H9 (cell line): ENCODE data around the gene EFL1. TPM values are rescaled to one million over a fixed set of nuclear protein-coding genes. Genes with fewer than 3 reads are reported as not detected.
"Not testable (repeated sequence)": the region's sequence is repeated elsewhere in the genome, so short reads cannot be mapped to it uniquely, and the experiment has no call there.

ENCODE experiments used
- DNase-seq: peaks from one replicate; pipeline ENCODE4 v3.0.0-alpha.2; 2017
- H2AFZ ChIP-seq: one replicate; pipeline ENCODE4 v1.6.1; 2013; ENCODE audit warnings: mild to moderate bottlenecking, low read length, control low read depth, moderate library complexity
- H2AK5ac ChIP-seq: 2 replicates; pipeline ENCODE4 v1.6.1; 2013; ENCODE audit warnings: low read length, control low read depth, mixed read lengths; ENCODE audit not compliant: insufficient read length
- H2BK120ac ChIP-seq: one replicate; pipeline ENCODE4 v1.6.1; 2013; ENCODE audit warnings: low read depth, mild to moderate bottlenecking, low read length, control low read depth, inconsistent platforms; ENCODE audit not compliant: poor library complexity, severe bottlenecking
- H2BK12ac ChIP-seq: 2 replicates; pipeline ENCODE4 v1.6.1; 2013; ENCODE audit warnings: low read length, control low read depth, mixed read lengths, low read depth; ENCODE audit not compliant: insufficient read length
- H2BK15ac ChIP-seq: 2 replicates; pipeline ENCODE4 v1.6.1; 2013; ENCODE audit warnings: low read depth, low read length, control low read depth
- H2BK20ac ChIP-seq: one replicate; pipeline ENCODE4 v1.6.1; 2013; ENCODE audit warnings: low read depth, mild to moderate bottlenecking, low read length, control low read depth, inconsistent platforms; ENCODE audit not compliant: poor library complexity, severe bottlenecking
- H2BK5ac ChIP-seq: 2 replicates; pipeline ENCODE4 v1.6.1; 2013; ENCODE audit warnings: low read length, control low read depth, mixed read lengths; ENCODE audit not compliant: insufficient read length
- H3K14ac ChIP-seq: 2 replicates; pipeline ENCODE4 v1.6.1; 2013; ENCODE audit warnings: low read length, control low read depth; ENCODE audit not compliant: insufficient read depth
- H3K18ac ChIP-seq: 2 replicates; pipeline ENCODE4 v1.6.1; 2013; ENCODE audit warnings: low read depth, mild to moderate bottlenecking, mixed read lengths, low read length, control low read depth; ENCODE audit not compliant: insufficient read length
- H3K23ac ChIP-seq: 2 replicates; pipeline ENCODE4 v1.6.1; 2013; ENCODE audit warnings: low read length, control low read depth, mixed read lengths, low read depth; ENCODE audit not compliant: insufficient read length
- H3K23me2 ChIP-seq: 2 replicates; pipeline ENCODE4 v1.6.1; 2013; ENCODE audit warnings: low read depth, mild to moderate bottlenecking, mixed read lengths, low read length, control low read depth; ENCODE audit not compliant: insufficient read length, poor library complexity, severe bottlenecking
- H3K27ac ChIP-seq: 2 replicates; pipeline ENCODE4 v1.5.1; 2013; ENCODE audit warnings: low read length, control low read depth, mixed read lengths, low read depth; ENCODE audit not compliant: insufficient read length
- H3K27me3 ChIP-seq: 2 replicates; pipeline ENCODE4 v1.6.1; 2013; ENCODE audit warnings: low read length, control low read depth, inconsistent platforms; ENCODE audit not compliant: insufficient read depth
- H3K4ac ChIP-seq: 2 replicates; pipeline ENCODE4 v1.6.1; 2013; ENCODE audit warnings: low read depth, mild to moderate bottlenecking, control low read depth, inconsistent platforms, low read length, moderate library complexity
- H3K4me1 ChIP-seq: 2 replicates; pipeline ENCODE4 v1.6.1; 2013; ENCODE audit warnings: low read length, control low read depth, inconsistent platforms; ENCODE audit not compliant: insufficient read depth
- H3K4me2 ChIP-seq: 2 replicates; pipeline ENCODE4 v1.6.1; 2013; ENCODE audit warnings: low read length, control low read depth, mixed read lengths; ENCODE audit not compliant: insufficient read length, insufficient read depth
- H3K56ac ChIP-seq: 2 replicates; pipeline ENCODE4 v1.6.1; 2013; ENCODE audit warnings: low read depth, mild to moderate bottlenecking, mixed read lengths, low read length, control low read depth; ENCODE audit not compliant: insufficient read length
- H3K79me1 ChIP-seq: 2 replicates; pipeline ENCODE4 v1.6.1; 2013; ENCODE audit warnings: low read depth, mild to moderate bottlenecking, moderate library complexity, low read length, control low read depth, inconsistent platforms; ENCODE audit not compliant: insufficient read depth, poor library complexity, severe bottlenecking
- H3K79me2 ChIP-seq: 2 replicates; pipeline ENCODE4 v1.6.1; 2013; ENCODE audit warnings: low read length, control low read depth, inconsistent platforms; ENCODE audit not compliant: insufficient read depth
- H3K9ac ChIP-seq: 2 replicates; pipeline ENCODE4 v1.6.1; 2013; ENCODE audit warnings: low read length, control low read depth, mixed read lengths; ENCODE audit not compliant: insufficient read length; ENCODE audit errors: extremely low read depth
- H3K9me3 ChIP-seq: one replicate; pipeline ENCODE4 v1.6.1; 2013; ENCODE audit warnings: low read depth, low read length, inconsistent platforms; ENCODE audit not compliant: control insufficient read depth
- H3T11ph ChIP-seq: one replicate; pipeline ENCODE4 v1.6.1; 2013; ENCODE audit warnings: mild to moderate bottlenecking, low read length, control low read depth, inconsistent platforms
- H4K20me1 ChIP-seq: one replicate; pipeline ENCODE4 v1.6.1; 2013; ENCODE audit not compliant: control insufficient read depth, insufficient read length, insufficient read depth
- H4K5ac ChIP-seq: 2 replicates; pipeline ENCODE4 v1.6.1; 2013; ENCODE audit warnings: low read depth, mild to moderate bottlenecking, mixed read lengths, low read length, control low read depth; ENCODE audit not compliant: insufficient read length
- H4K8ac ChIP-seq: replicated peaks from 2 replicates; pipeline ENCODE4 v1.6.1; 2013; ENCODE audit warnings: low read length, control low read depth, mixed read lengths, low read depth; ENCODE audit not compliant: insufficient read length
- H4K91ac ChIP-seq: 2 replicates; pipeline ENCODE4 v1.6.1; 2013; ENCODE audit warnings: low read depth, mild to moderate bottlenecking, moderate library complexity, mixed read lengths, low read length, control low read depth; ENCODE audit not compliant: insufficient read length
- H3K27ac Mint-ChIP-seq, 3 experiments: 2 replicates in 2 of 3; 3 replicates in 1 of 3; pipeline ENCODE4 v1.8.0; 2020 to 2021; ENCODE audit warnings: mixed read lengths in 3 of 3, mild to moderate bottlenecking in 1 of 3, moderate library complexity in 1 of 3
- H3K27me3 Mint-ChIP-seq: 2 replicates; pipeline ENCODE4 v1.8.0; 2021; ENCODE audit warnings: low read depth, mild to moderate bottlenecking, moderate library complexity, mixed read lengths
- H3K36me3 Mint-ChIP-seq, 3 experiments: 2 replicates in 2 of 3; 3 replicates in 1 of 3; pipeline ENCODE4 v1.8.0; 2020 to 2021; ENCODE audit warnings: low read depth in 3 of 3, mixed read lengths in 3 of 3; ENCODE audit not compliant: insufficient read depth in 1 of 3
- H3K4me1 Mint-ChIP-seq, 2 experiments: 2 replicates each; pipeline ENCODE4 v1.8.0; 2020; ENCODE audit warnings: mixed read lengths in 2 of 2
- H3K4me3 Mint-ChIP-seq, 2 experiments: 2 replicates in 1 of 2; 3 replicates in 1 of 2; pipeline ENCODE4 v1.8.0; 2020 to 2021; ENCODE audit warnings: mild to moderate bottlenecking in 2 of 2, mixed read lengths in 2 of 2, moderate library complexity in 1 of 2
- H3K9me3 Mint-ChIP-seq, 2 experiments: 2 replicates in 1 of 2; 3 replicates in 1 of 2; pipeline ENCODE4 v1.8.0; 2020; ENCODE audit warnings: mild to moderate bottlenecking in 2 of 2, mixed read lengths in 2 of 2, moderate library complexity in 1 of 2
- WGBS: extraction: QIAGEN DNeasy Blood & Tissue Kit; methylation state at CpG from one replicate; pipeline ENCODE4 v1.1.7; 2013; ENCODE audit warnings: missing lambda C conversion rate, low lambda C conversion rate, mixed read lengths; ENCODE audit not compliant: insufficient read length; ENCODE audit errors: extremely low coverage; 5-methylcytosine and 5-hydroxymethylcytosine counted together
- total RNA-seq: library from RNA; stranded (reverse); gene quantifications from 2 replicates; pipeline ENCODE4 v1.2.1, GENCODE V29; 2021

Gene EFL1
- total RNA-seq, 1 experiment from 2014 or later: 29.4 TPM

- not testable (repeated sequence) for H4K8ac ChIP-seq, H3K27ac Mint-ChIP-seq, H4K20me1 ChIP-seq, H3K27me3 ChIP-seq, H3K23me2 ChIP-seq, H3K36me3 Mint-ChIP-seq, H2AK5ac ChIP-seq, H2BK120ac ChIP-seq, H3K9ac ChIP-seq, H2BK20ac ChIP-seq, H2BK12ac ChIP-seq, H3T11ph ChIP-seq, H3K27ac ChIP-seq, H3K14ac ChIP-seq, H2BK5ac ChIP-seq, H3K4ac ChIP-seq, H3K4me3 Mint-ChIP-seq, H4K5ac ChIP-seq, H2AFZ ChIP-seq, H3K79me1 ChIP-seq, H3K23ac ChIP-seq, H3K4me2 ChIP-seq, H3K4me1 Mint-ChIP-seq, H3K9me3 ChIP-seq, H3K56ac ChIP-seq, H3K18ac ChIP-seq, H3K9me3 Mint-ChIP-seq, DNase-seq, H3K27me3 Mint-ChIP-seq, H2BK15ac ChIP-seq, H3K79me2 ChIP-seq, H3K4me1 ChIP-seq, H4K91ac ChIP-seq
- no CpG with 5 or more reads among the region's 4 CpGs for WGBS
Measured at GRCh38 chr15:82192394-82192793, 70.1 kb downstream of the EFL1 start.
